Esophagus squamous epithelium (tissue), 4 donors: ENCODE measurements around the gene IL19.

ENCODE experiments used
- POLR2A ChIP-seq, 4 donors: fragments of 450-650 bp; IDR thresholded peaks; one replicate each; pipeline ENCODE4 v1.6.1; 2017; ENCODE audit warnings: antibody characterized with exemption in 4 of 4, mild to moderate bottlenecking in 4 of 4, moderate library complexity in 3 of 4
- TF ChIP-seq, protein P1 (sequence below), 6 experiments: fragments of 450-650 bp in 4 of 6; fragments of 200-600 bp in 2 of 6; sonication (generic) in 2 of 6; IDR thresholded peaks; one replicate each; pipeline ENCODE4 v1.5.1; 2016 to 2019; ENCODE audit warnings: antibody characterized with exemption in 6 of 6, mild to moderate bottlenecking in 4 of 6, moderate library complexity in 4 of 6

DNA sequence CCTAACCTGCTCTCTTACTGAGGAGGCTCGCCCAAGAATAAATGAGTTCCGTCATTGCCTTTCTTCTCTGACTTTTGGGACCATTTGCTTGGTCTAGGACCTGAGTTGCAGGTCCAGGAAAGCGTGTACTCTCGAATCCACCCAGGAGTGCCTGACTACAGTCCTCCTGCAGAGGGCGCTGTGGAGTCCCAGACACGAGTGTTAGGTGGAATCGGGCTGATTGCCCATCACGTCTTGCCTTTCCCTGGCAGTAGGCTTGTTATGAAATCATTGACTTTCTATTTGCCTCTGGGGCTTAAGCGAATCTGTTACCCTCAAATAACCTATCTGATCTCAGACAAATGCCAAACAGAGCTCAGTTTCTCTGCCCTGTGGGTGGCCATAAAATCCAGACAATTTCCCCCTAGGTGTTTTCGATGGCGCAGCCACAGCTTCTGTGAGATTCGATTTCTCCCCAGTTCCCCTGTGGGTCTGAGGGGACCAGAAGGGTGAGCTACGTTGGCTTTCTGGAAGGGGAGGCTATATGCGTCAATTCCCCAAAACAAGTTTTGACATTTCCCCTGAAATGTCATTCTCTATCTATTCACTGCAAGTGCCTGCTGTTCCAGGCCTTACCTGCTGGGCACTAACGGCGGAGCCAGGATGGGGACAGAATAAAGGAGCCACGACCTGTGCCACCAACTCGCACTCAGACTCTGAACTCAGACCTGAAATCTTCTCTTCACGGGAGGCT, 94.5 kb downstream of the IL19 start, which contains the start of gene IL20:
- TF ChIP-seq, protein P1, sequence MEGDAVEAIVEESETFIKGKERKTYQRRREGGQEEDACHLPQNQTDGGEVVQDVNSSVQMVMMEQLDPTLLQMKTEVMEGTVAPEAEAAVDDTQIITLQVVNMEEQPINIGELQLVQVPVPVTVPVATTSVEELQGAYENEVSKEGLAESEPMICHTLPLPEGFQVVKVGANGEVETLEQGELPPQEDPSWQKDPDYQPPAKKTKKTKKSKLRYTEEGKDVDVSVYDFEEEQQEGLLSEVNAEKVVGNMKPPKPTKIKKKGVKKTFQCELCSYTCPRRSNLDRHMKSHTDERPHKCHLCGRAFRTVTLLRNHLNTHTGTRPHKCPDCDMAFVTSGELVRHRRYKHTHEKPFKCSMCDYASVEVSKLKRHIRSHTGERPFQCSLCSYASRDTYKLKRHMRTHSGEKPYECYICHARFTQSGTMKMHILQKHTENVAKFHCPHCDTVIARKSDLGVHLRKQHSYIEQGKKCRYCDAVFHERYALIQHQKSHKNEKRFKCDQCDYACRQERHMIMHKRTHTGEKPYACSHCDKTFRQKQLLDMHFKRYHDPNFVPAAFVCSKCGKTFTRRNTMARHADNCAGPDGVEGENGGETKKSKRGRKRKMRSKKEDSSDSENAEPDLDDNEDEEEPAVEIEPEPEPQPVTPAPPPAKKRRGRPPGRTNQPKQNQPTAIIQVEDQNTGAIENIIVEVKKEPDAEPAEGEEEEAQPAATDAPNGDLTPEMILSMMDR (IDR thresholded peaks at IDR 0.05) = peak; percentile 66 to 95 (median 86)
- TF ChIP-seq POLR2A (IDR thresholded peaks at IDR 0.05) = no peak
